Stimulated activated effector memory CD8-positive, alpha-beta T cell treated with anti-CD3 and anti-CD28 coated beads, Interleukin-12 subunit alpha, Interleukin-12 subunit beta, amount 100 ng/mL, for 72 hours (primary cell): ENCODE results near the gene FBXO31.
"Not testable (repeated sequence)": the region's sequence is repeated elsewhere in the genome, so short reads cannot be mapped to it uniquely, and the experiment has no call there.

Experiments
- ATAC-seq: fragments of 150-1000 bp; cut with Tn5 transposase; 2 replicates; pipeline ENCODE4 v1.10.0; 2021
- DNase-seq, 2 donors: peaks; one replicate each; pipeline ENCODE4 v3.0.0; 2021 to 2022; ENCODE audit warnings: low spot score in 2 of 2
- H3K27ac Mint-ChIP-seq: one replicate; pipeline ENCODE4 v1.8.0; 2022; ENCODE audit warnings: mild to moderate bottlenecking, mixed read lengths
- H3K36me3 Mint-ChIP-seq: one replicate; pipeline ENCODE4 v1.8.0; 2022; ENCODE audit warnings: mild to moderate bottlenecking, mixed read lengths
- H3K4me1 Mint-ChIP-seq: one replicate; pipeline ENCODE4 v1.8.0; 2022; ENCODE audit warnings: mixed read lengths
- H3K4me3 Mint-ChIP-seq: one replicate; pipeline ENCODE4 v1.8.0; 2022; ENCODE audit warnings: mild to moderate bottlenecking, mixed read lengths
- H3K9me3 Mint-ChIP-seq: one replicate; pipeline ENCODE4 v1.8.0; 2022; ENCODE audit warnings: mixed read lengths

The FBXO31 gene

DNA sequence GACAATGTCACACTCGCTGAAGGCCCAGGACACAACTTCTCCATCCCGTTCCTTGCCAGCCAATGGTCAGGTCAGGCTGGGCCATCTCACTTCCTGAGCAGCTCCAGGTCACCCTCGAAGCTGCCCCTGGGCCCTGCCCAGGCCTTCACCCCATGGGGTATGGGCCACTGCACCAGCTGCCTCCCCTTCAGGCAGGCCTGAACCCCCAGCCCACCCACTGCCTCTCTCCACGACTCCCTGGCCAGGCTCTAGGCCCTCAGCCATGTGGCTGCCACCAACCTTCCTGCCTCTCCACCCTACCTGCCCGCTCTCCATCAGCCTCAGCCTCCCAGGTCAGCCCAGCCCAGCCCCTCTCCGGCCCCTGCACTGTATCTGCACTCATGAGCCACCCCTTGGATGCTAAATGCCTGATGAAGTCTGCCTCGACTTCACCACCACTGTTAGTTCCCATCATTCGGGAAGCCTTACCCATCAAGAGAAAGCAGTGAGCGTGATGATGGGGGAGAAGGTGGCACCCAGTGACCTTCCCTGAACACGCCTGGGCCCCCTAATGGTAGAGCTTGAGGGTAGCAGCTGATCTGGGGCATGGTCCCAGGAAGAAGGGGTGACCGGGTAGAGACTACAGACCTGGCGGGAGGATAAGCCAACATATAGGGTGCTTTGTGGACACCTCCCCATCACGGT, 35.5 kb downstream of the FBXO31 start:
- Mint-ChIP-seq H3K36me3 (peaks cover 56% of the 10 kb centered on the region), H3K4me3 (no peak overlapping the region), H3K27ac (peak overlapping the region; percentile 63), H3K9me3 (no peaks in the 10 kb centered on the region), H3K4me1 (peaks cover 24% of the 10 kb centered on the region)
- DNase-seq (no peak), ATAC-seq (no peak)

DNA sequence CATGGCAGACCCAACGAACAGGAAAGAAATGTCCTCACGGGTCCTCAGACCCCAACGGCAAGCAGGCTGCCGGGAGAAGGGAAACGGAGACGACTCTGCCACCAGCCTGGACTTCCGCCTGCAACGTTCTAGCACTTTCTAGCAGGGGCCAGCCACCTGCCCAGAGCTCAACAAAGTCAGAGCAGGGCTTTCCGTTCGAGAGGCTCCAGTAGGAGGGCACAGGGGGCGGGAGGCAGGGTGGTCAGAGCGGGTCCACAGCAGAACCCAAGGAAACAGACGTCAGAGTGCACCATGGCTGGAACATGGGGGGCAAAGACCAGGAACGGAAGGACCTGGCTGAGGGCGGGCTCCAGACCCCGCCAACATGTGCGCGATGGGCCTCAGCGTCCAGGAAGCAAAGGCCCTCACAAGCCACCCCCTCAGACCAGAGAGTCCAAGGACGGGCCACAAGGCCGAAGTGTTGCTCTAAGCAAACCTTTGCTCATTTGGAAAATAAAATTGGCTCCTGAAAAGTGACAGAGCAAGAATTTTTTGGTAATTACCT, 37.0 kb downstream of the FBXO31 start:
- no peak for DNase-seq
- Mint-ChIP-seq H3K4me1 (peaks cover 24% of the 10 kb centered on the region), H3K4me3 (no peak overlapping the region), H3K27ac (peak overlapping the region; percentile 89), H3K9me3 (no peaks in the 10 kb centered on the region), H3K36me3 (peaks cover 67% of the 10 kb centered on the region)
- no peak for ATAC-seq

DNA sequence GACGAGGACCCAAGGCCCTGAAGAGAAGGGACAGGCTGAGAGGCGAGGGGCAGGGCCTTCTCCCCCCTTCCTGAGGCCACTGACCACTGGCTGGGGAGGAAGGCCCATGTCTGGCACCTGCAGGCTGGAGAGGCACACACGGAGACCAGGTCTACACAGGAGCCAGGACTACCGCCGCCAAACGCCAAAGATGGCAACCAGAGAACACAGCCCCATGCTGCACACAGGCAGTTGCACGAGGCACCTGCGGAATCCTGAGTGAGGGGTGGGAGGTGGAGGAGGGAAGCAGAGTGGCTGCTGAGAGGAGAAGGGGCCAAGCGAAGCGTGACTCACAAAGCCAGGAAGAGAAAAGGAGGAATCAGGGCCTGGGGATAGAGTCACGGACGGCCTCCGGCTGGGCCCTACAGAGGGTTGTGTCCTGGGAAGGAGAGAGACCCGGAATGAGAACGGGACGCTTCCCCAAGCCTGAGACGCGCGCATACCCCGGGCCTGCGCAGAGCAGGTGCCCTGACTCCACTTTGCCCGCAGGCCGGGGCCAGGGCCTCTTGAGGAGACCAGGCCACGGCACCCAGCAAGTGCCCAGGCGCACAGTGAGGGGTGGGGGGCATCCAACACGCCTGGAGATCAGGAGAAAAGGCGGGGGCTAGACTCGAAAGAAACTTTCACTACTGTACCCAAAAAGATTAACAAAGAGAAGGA, 37.7 kb downstream of the FBXO31 start:
- DNase-seq = no peak
- no peaks in the 10 kb centered on the region for H3K9me3 Mint-ChIP-seq
- ATAC-seq = no peak
- peak overlapping the region; percentile 89 for H3K27ac Mint-ChIP-seq
- H3K36me3 Mint-ChIP-seq = peaks cover 75% of the 10 kb centered on the region
- H3K4me1 Mint-ChIP-seq = peaks cover 24% of the 10 kb centered on the region
- H3K4me3 Mint-ChIP-seq = peak overlapping the region; percentile 51

DNA sequence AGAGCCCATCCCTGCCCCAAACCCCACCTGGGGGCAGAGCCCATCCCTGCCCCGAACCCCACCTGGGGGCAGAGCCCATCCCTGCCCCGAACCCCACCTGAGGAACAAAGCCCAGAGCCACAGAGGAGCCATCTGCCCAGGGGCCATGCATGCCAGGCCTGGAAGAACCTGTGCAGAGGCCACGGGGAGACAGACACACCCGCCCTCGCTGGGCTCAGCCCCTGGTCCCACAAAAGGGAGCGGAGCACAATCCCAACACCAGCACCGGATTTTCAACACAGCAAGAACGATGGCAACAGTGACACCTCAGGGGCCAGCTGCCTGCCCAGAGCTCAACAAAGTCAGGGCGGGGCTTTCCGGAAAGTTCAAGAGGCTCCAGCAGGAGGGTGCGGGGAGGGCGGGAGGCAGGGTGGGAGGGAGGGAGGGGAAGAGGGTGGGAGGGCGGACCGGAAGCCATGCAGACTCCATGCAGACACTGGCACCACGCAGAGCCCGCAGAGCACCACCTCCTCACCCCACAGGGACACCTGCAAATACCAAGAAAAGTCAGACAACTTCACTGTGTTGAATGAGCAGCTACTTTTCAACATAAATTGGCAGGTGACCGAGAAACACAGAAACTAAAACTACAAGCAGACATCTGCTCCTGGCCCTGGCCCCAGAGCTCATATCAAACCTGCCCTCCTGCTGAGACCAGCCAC, 38.5 kb downstream of the FBXO31 start:
- Mint-ChIP-seq H3K9me3 (no peaks in the 10 kb centered on the region), H3K4me1 (peaks cover 24% of the 10 kb centered on the region), H3K27ac (peak overlapping the region; percentile 89), H3K4me3 (peak overlapping the region; percentile 51), H3K36me3 (peaks cover 82% of the 10 kb centered on the region)
- peak; percentile 75 for ATAC-seq
- DNase-seq = peak in 1 of 2 donors; percentile 52

DNA sequence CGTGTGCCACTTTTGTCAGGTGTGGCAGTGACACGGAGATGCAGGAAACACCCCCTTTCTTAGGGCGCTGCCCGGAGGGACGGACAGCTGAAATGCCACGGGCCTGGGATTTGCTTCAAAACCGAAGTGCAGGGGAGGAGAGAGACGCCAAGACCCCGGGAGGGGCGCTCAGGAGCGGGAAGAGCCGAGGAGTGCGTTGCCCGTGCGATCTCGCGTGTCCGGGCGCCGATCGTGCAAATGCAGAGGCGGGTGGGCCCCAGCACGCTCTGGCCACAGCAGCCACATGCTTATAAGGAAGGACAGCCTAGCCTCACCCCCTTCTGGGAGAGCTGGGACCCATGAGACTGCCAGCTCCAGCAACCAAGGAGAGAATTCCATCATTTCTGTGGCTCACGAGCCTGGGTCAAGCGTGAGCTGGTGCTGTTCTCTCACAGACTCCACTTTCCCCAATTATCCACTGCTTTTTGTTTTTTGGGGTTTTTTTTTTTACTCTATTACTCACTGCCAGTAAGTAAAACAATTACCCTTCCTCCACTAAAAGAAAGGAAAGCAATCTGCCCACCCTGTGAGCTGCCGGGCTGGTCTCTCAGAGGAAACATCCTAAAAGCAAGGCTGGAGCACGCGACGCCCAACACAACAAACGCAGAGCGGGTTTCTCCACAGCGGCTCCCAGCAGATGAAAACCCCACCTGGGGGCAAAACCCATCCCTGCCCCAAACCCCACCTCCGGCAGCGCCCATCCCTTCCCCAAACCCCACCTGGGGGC, 39.2 kb downstream of the FBXO31 start:
- H3K27ac Mint-ChIP-seq = peak overlapping the region; percentile 89
- H3K9me3 Mint-ChIP-seq = no peaks in the 10 kb centered on the region
- no peak for ATAC-seq
- H3K4me3 Mint-ChIP-seq = peak overlapping the region; percentile 51
- H3K36me3 Mint-ChIP-seq = peaks cover 83% of the 10 kb centered on the region
- peaks cover 24% of the 10 kb centered on the region for H3K4me1 Mint-ChIP-seq
- DNase-seq = no peak

DNA sequence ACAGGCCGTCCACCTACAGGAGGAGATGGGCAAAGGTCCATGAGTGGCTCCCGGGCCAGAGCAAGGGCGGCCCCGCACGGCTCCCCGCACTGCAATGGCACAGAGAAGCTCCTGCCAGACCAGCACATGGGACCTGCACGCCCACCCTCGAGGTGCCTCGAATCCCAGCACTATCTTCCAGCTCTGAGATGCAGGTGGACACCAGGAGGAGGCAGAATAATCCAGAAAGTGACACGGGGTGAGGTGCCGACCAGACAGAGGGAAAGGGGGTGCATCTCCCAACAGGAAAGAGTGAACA, 39.9 kb downstream of the FBXO31 start:
- H3K4me3 Mint-ChIP-seq = no peak overlapping the region
- H3K9me3 Mint-ChIP-seq = no peaks in the 10 kb centered on the region
- peaks cover 18% of the 10 kb centered on the region for H3K4me1 Mint-ChIP-seq
- H3K27ac Mint-ChIP-seq = peak overlapping the region; percentile 73
- DNase-seq (no peak), ATAC-seq (no peak)
- H3K36me3 Mint-ChIP-seq = peaks cover 87% of the 10 kb centered on the region

DNA sequence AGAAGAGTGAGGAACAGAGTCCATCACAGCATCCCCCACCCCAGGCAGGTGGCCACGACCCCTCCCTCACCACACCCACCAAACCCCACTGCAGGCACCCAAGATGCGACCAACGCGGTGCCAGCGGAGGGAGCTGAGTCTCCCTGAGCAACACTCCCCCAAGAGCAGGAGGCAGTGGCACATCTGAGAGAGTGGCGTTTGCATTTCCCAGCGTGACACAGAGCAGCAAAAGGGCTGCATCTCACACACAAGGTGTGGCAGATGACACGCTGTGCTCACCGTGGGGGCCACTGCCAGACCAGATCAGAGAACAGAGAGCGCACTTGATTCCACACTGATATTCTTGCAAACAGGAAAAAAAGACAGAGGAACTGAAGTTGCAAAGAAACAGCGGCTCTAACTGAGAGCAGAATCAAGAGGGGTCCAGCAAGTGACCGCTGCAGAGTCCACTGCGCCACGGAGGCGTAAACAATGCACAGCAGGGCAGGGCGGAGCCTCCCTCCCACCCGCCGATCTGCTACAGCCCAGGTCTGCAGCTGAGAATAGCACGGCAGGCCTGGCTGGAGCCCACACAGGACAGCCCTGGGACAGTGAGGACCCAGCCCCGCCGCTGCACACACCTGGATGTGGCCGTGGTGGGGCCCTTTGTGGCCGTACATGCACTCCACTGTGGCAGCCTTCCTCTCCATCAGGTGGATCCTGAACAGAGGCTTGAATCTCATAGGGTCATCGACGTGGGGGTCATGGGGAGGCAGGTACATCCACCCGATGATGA, 40.4 kb downstream of the FBXO31 start:
- ATAC-seq (no peak), DNase-seq (no peak)
- peak overlapping the region; percentile 73 for H3K27ac Mint-ChIP-seq
- no peak overlapping the region for H3K4me3 Mint-ChIP-seq
- H3K4me1 Mint-ChIP-seq = peaks cover 13% of the 10 kb centered on the region
- H3K36me3 Mint-ChIP-seq = peaks cover 82% of the 10 kb centered on the region
- H3K9me3 Mint-ChIP-seq = no peaks in the 10 kb centered on the region

DNA sequence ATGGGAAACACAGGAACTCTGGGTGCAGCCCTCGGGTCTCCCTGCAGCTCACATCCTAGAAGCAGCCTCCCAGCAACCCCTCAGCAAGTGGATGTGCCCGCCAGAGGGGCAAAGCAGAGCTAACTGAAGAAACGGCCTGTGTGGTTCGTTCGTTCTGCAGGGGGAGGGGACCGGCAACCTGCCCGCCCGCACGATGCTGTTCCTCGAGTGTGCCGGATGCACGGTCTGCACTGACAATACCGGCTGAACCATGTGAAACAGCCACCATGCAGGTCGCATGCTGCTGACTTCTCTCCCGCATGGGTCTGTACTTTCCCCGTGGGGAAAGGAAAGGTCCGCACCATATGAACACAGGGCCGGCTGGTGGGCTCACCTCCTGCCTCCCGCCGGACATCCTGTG, 41.1 kb downstream of the FBXO31 start:
- no peaks in the 10 kb centered on the region for H3K9me3 Mint-ChIP-seq
- DNase-seq (no peak), ATAC-seq (no peak)
- H3K36me3 Mint-ChIP-seq = peaks cover 80% of the 10 kb centered on the region
- peaks cover 11% of the 10 kb centered on the region for H3K4me1 Mint-ChIP-seq
- H3K27ac Mint-ChIP-seq = no peak overlapping the region
- H3K4me3 Mint-ChIP-seq = no peak overlapping the region

DNA sequence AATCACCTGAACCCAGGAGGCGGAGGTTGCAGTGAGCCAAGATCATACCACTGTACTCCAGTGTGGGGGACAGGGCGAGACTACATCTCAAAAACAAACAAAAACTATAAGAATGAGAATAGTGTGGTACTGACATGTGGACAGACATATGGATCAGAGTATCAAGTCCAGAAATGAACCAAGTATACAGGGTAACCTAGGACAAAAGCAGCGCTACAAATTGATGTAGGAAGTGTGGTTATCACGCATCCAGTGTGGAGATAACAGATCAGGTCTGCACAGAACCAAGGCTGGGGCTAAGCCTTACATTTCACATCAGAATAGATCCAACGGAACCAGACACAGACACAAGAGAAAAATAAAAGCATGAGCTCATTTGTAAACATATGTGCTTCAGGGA, 43.4 kb downstream of the FBXO31 start:
- no peaks in the 10 kb centered on the region for H3K9me3 Mint-ChIP-seq
- no peak overlapping the region for H3K4me3 Mint-ChIP-seq
- peaks cover 80% of the 10 kb centered on the region for H3K36me3 Mint-ChIP-seq
- no peak for DNase-seq
- H3K27ac Mint-ChIP-seq = peak overlapping the region; percentile 78
- no peak for ATAC-seq
- H3K4me1 Mint-ChIP-seq = peaks cover 4% of the 10 kb centered on the region

DNA sequence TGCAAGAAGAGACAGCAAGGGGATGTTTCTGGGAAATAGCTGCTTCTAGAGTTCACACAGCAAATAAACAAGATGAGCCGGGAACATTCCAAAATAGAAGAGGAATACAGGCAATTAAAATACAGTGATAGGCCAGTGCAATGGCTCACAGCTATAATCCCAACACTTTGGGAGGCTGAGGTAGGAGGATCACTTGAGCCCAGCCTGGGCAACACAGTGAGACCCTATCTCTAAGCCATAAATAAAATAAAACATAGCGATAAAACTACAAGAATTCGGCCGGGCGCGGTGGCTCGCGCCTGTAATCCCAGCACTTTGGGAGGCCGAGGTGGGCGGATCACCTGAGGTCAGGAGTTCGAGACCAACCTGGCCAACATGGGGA, 43.9 kb downstream of the FBXO31 start:
- Mint-ChIP-seq H3K36me3 (peaks cover 79% of the 10 kb centered on the region), H3K27ac (peak overlapping the region; percentile 78)
- ATAC-seq, H3K9me3 Mint-ChIP-seq, H3K4me1 Mint-ChIP-seq, DNase-seq, H3K4me3 Mint-ChIP-seq: not testable (repeated sequence)

DNA sequence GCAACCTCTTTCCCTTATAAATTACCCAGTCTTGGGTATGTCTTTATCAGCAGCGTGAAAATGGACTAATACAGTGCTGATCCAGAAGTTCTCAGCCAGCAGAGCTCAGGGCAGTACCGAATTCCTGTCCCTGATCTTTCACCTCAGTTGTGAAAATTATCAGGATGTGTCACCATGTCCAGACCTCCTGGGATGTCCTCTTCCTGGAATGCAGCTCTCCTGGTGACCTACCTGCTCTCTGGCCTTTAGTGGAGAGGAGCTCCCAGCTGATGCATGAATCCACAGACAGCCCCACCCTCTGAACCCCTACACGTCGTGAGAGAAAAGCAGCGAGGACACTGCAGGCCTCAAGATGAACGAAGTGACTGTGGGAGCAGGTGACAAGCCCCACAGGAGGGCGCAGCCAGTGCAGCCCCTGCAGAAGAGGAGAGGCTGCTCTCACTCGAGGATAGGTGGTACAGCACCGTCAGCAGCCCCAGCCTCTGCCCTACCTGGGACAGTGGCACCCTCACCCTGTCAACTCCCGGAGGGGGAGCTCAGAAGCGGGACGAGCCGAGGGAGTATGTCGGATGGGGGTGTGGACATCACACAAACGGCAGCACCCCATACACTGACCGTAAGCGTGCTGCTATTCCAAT, 44.4 kb downstream of the FBXO31 start:
- H3K4me3 Mint-ChIP-seq = no peak overlapping the region
- H3K36me3 Mint-ChIP-seq = peaks cover 77% of the 10 kb centered on the region
- ATAC-seq (no peak), DNase-seq (no peak)
- no peaks in the 10 kb centered on the region for H3K9me3 Mint-ChIP-seq
- H3K27ac Mint-ChIP-seq = peak overlapping the region; percentile 74
- H3K4me1 Mint-ChIP-seq = no peaks in the 10 kb centered on the region

DNA sequence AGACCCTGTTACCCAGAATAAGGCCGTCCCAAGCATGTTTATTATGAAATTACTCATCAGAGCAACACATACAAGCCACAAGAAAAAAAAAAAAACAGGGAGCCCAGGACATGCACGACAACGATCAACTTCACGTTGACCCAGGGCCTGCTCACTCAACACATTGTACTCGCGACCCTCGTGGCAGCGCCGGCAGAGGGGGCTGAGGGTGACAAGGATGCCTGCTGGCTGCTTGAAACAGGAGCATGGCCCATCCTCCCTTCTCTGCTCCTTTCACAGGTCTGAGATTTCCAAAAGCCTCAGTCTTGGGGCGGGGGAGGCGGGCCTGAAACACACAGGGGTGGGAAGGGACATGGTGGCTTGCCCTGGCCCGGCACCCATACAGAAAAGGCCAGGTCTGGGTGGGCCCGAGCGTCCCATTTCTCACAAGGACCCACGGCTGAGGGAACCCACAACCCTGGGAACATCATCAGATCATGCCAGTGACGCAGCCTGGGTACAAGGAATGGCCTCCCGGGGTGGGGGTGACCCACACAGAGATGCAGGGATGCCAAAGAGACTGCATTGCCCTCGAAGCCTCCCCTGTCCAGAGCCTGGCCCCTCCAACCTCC, 45.3 kb downstream of the FBXO31 start:
- Mint-ChIP-seq H3K4me3 (no peak overlapping the region), H3K36me3 (peaks cover 72% of the 10 kb centered on the region), H3K9me3 (no peaks in the 10 kb centered on the region), H3K27ac (peak overlapping the region; percentile 74), H3K4me1 (no peaks in the 10 kb centered on the region)
- DNase-seq (no peak), ATAC-seq (no peak)

DNA sequence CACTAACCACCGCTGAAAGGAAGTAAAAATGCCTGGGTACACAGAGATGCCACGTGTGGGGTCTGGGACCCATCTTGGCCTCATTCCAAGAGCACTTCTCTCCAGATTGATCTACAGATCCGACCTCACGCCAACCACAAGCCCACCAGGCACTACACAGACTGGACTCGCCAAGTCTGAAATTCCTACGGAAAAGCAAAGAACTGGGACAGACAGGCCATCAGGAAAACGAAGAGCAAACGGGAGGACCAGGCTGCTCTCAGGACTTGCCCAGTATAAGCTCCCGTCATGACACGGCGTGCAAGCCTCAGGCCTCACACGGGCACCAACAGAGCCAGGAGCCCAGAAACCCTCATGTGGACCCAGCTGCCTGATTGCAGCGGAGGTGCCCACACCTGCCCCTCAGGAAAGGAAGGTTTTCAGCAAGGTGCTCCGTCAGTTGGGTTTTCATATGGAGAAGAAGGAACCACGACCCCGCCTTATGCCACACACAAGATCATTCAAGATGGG, 46.3 kb downstream of the FBXO31 start:
- no peaks in the 10 kb centered on the region for H3K4me1 Mint-ChIP-seq
- H3K27ac Mint-ChIP-seq = peak overlapping the region; percentile 71
- no peak for ATAC-seq
- H3K4me3 Mint-ChIP-seq = no peak overlapping the region
- H3K36me3 Mint-ChIP-seq = peaks cover 74% of the 10 kb centered on the region
- DNase-seq = no peak
- no peaks in the 10 kb centered on the region for H3K9me3 Mint-ChIP-seq
